ENCODE measurements around the gene IL6ST. TPM values are rescaled to one million over a fixed set of nuclear protein-coding genes. Genes with fewer than 3 reads are reported as not detected.

The IL6ST gene
- total RNA-seq, 1 donor from 2014 or later, result 192 TPM

GRCh38 chr5:56010431-56010830 is 15.7 kb upstream of the IL6ST start:
- Histone ChIP-seq H3K9me3 (no peaks in the 10 kb centered on the region), H3K27me3 (no peaks in the 10 kb centered on the region), H3K4me3 (no peak overlapping the region), H3K36me3 (no peaks in the 10 kb centered on the region), H3K4me1 (no peaks in the 10 kb centered on the region), H3K27ac (no peak overlapping the region)
- TF ChIP-seq CTCF (IDR thresholded peaks at IDR 0.05), result no peak
- no peak for DNase-seq (ENCODE audit: low spot score in 2 of 2)
- intact Hi-C loops (cut with DNase I), result no loop called here

- H3K27ac ChIP-seq, result no peak overlapping the region
- no peak for DNase-seq (ENCODE audit: low spot score in 2 of 2)
- no peak overlapping the region for H3K4me3 ChIP-seq
- no peak for TF ChIP-seq CTCF (IDR thresholded peaks at IDR 0.05)
- intact Hi-C loops (cut with DNase I), result no loop called here
- no peaks in the 10 kb centered on the region for H3K4me1 ChIP-seq
- H3K9me3 ChIP-seq, result peaks cover 0 to 7% of the 10 kb centered on the region in 2 donors
- H3K27me3 ChIP-seq, result no peaks in the 10 kb centered on the region
- H3K36me3 ChIP-seq, result no peaks in the 10 kb centered on the region
These were observed 11.8 kb upstream of the IL6ST start for GRCh38 chr5:56006600-56006999.

GRCh38 chr5:56006094-56006493 is 11.3 kb upstream of the IL6ST start:
- no peak for TF ChIP-seq CTCF (IDR thresholded peaks at IDR 0.05)
- no peak overlapping the region for H3K27ac ChIP-seq
- H3K4me3 ChIP-seq, result no peak overlapping the region
- H3K27me3 ChIP-seq, result no peaks in the 10 kb centered on the region
- H3K9me3 ChIP-seq, result peaks cover 0 to 7% of the 10 kb centered on the region in 2 donors
- intact Hi-C loops (cut with DNase I), result no loop called here
- no peak for DNase-seq (ENCODE audit: low spot score in 2 of 2)
- no peaks in the 10 kb centered on the region for H3K4me1 ChIP-seq
- no peaks in the 10 kb centered on the region for H3K36me3 ChIP-seq

- Histone ChIP-seq H3K36me3 (no peaks in the 10 kb centered on the region), H3K4me3 (no peak overlapping the region), H3K9me3 (peaks cover 0 to 7% of the 10 kb centered on the region in 2 donors), H3K27ac (no peak overlapping the region), H3K27me3 (no peaks in the 10 kb centered on the region), H3K4me1 (no peaks in the 10 kb centered on the region)
- no peak for TF ChIP-seq CTCF (IDR thresholded peaks at IDR 0.05)
- intact Hi-C loops (cut with DNase I), result no loop called here
- no peak for DNase-seq (ENCODE audit: low spot score in 2 of 2)
These were observed 10.1 kb upstream of the IL6ST start for GRCh38 chr5:56004874-56005273.

- no peak for DNase-seq (ENCODE audit: low spot score in 2 of 2)
- Histone ChIP-seq H3K27me3 (no peaks in the 10 kb centered on the region), H3K27ac (no peak overlapping the region), H3K9me3 (peaks cover 0 to 7% of the 10 kb centered on the region in 2 donors), H3K4me3 (no peak overlapping the region), H3K4me1 (no peaks in the 10 kb centered on the region), H3K36me3 (no peaks in the 10 kb centered on the region)
- no peak for TF ChIP-seq CTCF (IDR thresholded peaks at IDR 0.05)
- intact Hi-C loops (cut with DNase I), result no loop called here
These were observed 8.9 kb upstream of the IL6ST start for GRCh38 chr5:56003679-56004078.

GRCh38 chr5:56003179-56003578 is 8.4 kb upstream of the IL6ST start:
- Histone ChIP-seq H3K4me3 (no peak overlapping the region), H3K27ac (no peak overlapping the region), H3K9me3 (peaks cover 0 to 7% of the 10 kb centered on the region in 2 donors), H3K36me3 (no peaks in the 10 kb centered on the region), H3K4me1 (no peaks in the 10 kb centered on the region), H3K27me3 (no peaks in the 10 kb centered on the region)
- intact Hi-C loops (cut with DNase I), result no loop called here
- no peak for DNase-seq (ENCODE audit: low spot score in 2 of 2)
- TF ChIP-seq CTCF (IDR thresholded peaks at IDR 0.05), result no peak
